Lower lobe of right lung (tissue), 2 donors: ENCODE results near the gene ABCC3. TPM values are rescaled to one million over a fixed set of nuclear protein-coding genes. Genes with fewer than 3 reads are reported as not detected.

ENCODE experiments used
- ATAC-seq, 2 donors: fragments of 200-7000 bp; cut with Tn5 transposase; one replicate each; pipeline ENCODE4 v1.9.1; 2020 to 2022; ENCODE audit warnings: mild to moderate bottlenecking in 2 of 2, moderate library complexity in 2 of 2
- DNase-seq: peaks from one replicate; pipeline ENCODE4 v3.0.0-alpha.2; 2020
- H3K27ac ChIP-seq: fragments of 200-600 bp; one replicate; pipeline ENCODE4 v1.8.0; 2022
- H3K27me3 ChIP-seq: fragments of 200-600 bp; one replicate; pipeline ENCODE4 v1.8.0; 2022; ENCODE audit warnings: low read depth
- H3K36me3 ChIP-seq: fragments of 200-600 bp; one replicate; pipeline ENCODE4 v1.8.0; 2022; ENCODE audit warnings: mild to moderate bottlenecking
- H3K4me1 ChIP-seq: fragments of 200-600 bp; one replicate; pipeline ENCODE4 v1.8.0; 2022
- H3K4me3 ChIP-seq: fragments of 200-600 bp; one replicate; pipeline ENCODE4 v1.8.0; 2022; ENCODE audit warnings: mild to moderate bottlenecking
- H3K9me3 ChIP-seq: fragments of 200-600 bp; one replicate; pipeline ENCODE4 v1.8.0; 2022
- intact Hi-C: fragments of 100-400 bp; cut with DNase I; formaldehyde crosslinking; loops from one replicate; pipeline ENCODE4 v1.11.0; 2022
- total RNA-seq: library from RNA; stranded (reverse); fragmentation: NEBNext Ultra II Directional; extraction: Animal tissue kit (Norgen Biotek cat#: 25700); gene quantifications from one replicate; pipeline ENCODE4 v1.2.1, GENCODE V29; 2021
- TF ChIP-seq, protein P1 (sequence below): fragments of 200-600 bp; IDR thresholded peaks from one replicate; pipeline ENCODE4 v1.8.0; 2022; ENCODE audit warnings: antibody characterized with exemption, mild to moderate bottlenecking
- donor health status: DM: no; HTN: yes; CAD: no; lungs with severe emphysema.

The ABCC3 gene
- total RNA-seq, 1 donor from 2014 or later: 41.7 TPM

DNA sequence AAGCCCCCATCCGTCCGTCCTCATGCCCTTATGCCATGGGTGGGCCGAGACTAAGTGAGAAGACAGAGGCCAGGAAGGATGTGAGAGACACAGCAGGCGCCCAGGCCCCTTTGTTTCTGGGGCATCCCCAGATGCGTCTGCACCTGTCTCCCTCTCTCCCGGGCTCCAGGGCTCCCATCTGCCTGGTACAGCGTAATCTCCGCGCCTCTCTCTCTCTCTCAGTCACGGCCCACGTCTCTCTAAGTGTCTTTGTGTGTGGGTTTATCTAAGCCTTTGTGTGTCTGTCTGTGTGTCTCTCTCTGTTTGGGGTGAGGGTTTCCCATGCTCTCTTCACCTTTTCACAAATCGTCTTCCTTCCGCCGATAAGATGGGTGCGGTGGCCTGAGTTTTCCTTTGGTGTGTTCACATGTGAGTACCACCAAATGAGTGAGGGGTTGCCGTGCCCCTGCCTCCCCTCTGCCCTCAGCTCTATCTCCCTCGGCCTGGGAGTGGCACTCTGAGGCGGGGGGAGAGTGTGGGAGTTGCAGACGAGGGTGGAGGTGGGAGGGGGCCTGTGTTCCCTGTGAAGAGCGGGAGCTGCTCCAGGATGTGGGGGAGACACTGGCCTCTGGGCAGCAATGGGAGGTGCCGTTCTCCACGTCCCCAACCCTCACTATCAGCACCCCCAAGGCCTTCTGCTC, 25.8 kb upstream of the ABCC3 start:
- intact Hi-C loops: no loop called here
- Histone ChIP-seq H3K27ac (no peak overlapping the region), H3K27me3 (peaks cover 10% of the 10 kb centered on the region), H3K4me3 (no peak overlapping the region), H3K36me3 (no peaks in the 10 kb centered on the region), H3K4me1 (peaks cover 17% of the 10 kb centered on the region), H3K9me3 (no peaks in the 10 kb centered on the region)
- ATAC-seq (no peak), DNase-seq (no peak)
- TF ChIP-seq, protein P1, sequence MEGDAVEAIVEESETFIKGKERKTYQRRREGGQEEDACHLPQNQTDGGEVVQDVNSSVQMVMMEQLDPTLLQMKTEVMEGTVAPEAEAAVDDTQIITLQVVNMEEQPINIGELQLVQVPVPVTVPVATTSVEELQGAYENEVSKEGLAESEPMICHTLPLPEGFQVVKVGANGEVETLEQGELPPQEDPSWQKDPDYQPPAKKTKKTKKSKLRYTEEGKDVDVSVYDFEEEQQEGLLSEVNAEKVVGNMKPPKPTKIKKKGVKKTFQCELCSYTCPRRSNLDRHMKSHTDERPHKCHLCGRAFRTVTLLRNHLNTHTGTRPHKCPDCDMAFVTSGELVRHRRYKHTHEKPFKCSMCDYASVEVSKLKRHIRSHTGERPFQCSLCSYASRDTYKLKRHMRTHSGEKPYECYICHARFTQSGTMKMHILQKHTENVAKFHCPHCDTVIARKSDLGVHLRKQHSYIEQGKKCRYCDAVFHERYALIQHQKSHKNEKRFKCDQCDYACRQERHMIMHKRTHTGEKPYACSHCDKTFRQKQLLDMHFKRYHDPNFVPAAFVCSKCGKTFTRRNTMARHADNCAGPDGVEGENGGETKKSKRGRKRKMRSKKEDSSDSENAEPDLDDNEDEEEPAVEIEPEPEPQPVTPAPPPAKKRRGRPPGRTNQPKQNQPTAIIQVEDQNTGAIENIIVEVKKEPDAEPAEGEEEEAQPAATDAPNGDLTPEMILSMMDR: no peak

DNA sequence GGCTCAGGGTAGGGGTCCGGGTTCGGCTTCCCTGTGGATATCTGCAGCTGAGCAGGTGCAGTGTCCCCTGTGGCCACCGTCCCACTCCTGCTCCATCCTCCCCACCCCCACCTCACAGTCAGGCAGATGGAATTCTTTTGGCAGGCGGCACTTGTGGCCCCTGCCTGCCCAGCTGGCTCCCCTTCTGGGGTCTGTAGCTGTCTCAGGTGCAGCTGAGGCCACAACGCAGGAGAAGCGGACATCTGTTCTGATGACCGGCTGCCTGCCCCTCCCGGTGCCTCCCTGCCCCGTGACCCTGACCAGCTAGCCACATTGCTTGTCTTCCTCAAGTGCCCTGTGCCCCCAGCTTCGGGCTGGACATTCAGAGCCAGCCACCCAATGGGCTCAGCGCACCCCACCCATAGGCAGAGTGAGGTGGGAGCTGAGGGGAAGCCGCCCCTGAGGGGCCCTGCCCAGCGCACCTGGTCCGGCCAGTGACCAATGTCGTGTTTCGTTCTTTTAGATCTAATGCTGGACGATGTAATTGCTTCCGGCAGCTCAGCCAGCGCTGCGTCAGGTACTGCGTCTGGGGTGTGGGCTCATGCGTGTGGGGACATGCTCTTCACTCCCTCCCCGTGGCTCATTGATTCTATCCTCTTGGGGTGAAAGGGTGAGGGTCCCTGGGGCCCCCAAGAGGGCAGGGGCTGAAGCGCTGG, 25.2 kb upstream of the ABCC3 start:
- Histone ChIP-seq H3K9me3 (no peaks in the 10 kb centered on the region), H3K27me3 (peaks cover 3% of the 10 kb centered on the region), H3K4me1 (peaks cover 12% of the 10 kb centered on the region), H3K4me3 (no peak overlapping the region), H3K27ac (no peak overlapping the region), H3K36me3 (no peaks in the 10 kb centered on the region)
- intact Hi-C loops: no loop called here
- TF ChIP-seq, protein P1: no peak
- no peak for DNase-seq
- ATAC-seq: no peak

DNA sequence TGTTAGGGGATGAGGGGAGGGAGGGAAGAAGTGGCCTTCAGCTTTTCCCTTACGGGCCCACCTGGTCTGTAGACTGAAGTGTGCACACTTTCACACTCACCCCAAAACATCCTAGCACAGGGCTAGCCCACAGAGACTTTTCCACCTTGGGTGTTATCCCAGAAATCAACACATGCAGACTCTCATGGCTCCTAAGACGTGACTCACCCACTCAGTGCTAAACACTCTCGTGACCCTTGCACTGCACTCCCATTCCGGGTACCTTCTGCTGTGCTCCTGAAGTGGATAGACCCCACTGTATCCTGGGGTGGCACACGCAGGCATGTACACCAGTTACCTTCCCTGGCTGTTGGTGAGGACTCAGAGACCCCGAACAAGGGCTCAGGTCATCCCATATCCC, 23.0 kb upstream of the ABCC3 start:
- intact Hi-C loops: no loop called here
- TF ChIP-seq, protein P1: no peak
- H3K4me1 ChIP-seq: no peaks in the 10 kb centered on the region
- ATAC-seq (no peak), DNase-seq (no peak)
- no peaks in the 10 kb centered on the region for H3K9me3 ChIP-seq
- no peak overlapping the region for H3K27ac ChIP-seq
- no peak overlapping the region for H3K4me3 ChIP-seq
- no peaks in the 10 kb centered on the region for H3K27me3 ChIP-seq
- H3K36me3 ChIP-seq: no peaks in the 10 kb centered on the region

DNA sequence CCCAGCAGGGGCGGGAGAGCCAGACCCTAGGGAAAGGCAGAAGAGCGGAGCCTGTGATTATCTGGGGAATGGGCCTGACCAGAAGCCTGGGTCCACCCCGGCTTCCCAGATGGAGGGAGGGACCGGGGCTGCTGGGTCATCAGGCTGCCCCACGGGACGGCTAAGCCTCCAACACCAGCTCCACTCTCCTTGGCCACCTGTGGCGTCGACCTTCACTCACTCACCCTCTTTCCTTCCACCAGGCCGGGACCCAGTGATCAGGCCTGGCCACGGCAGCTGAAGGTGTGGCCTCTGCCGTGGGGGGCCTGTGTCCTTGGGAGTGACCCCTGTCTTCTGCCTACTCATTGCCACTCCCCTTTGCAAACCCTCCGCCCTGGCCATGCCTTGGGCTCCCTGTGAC, 22.4 kb upstream of the ABCC3 start:
- H3K36me3 ChIP-seq: no peaks in the 10 kb centered on the region
- intact Hi-C loops: no loop called here
- H3K9me3 ChIP-seq: no peaks in the 10 kb centered on the region
- ATAC-seq (no peak), DNase-seq (no peak)
- TF ChIP-seq, protein P1: no peak
- no peaks in the 10 kb centered on the region for H3K4me1 ChIP-seq
- H3K27ac ChIP-seq: no peak overlapping the region
- H3K4me3 ChIP-seq: no peak overlapping the region
- H3K27me3 ChIP-seq: no peaks in the 10 kb centered on the region

DNA sequence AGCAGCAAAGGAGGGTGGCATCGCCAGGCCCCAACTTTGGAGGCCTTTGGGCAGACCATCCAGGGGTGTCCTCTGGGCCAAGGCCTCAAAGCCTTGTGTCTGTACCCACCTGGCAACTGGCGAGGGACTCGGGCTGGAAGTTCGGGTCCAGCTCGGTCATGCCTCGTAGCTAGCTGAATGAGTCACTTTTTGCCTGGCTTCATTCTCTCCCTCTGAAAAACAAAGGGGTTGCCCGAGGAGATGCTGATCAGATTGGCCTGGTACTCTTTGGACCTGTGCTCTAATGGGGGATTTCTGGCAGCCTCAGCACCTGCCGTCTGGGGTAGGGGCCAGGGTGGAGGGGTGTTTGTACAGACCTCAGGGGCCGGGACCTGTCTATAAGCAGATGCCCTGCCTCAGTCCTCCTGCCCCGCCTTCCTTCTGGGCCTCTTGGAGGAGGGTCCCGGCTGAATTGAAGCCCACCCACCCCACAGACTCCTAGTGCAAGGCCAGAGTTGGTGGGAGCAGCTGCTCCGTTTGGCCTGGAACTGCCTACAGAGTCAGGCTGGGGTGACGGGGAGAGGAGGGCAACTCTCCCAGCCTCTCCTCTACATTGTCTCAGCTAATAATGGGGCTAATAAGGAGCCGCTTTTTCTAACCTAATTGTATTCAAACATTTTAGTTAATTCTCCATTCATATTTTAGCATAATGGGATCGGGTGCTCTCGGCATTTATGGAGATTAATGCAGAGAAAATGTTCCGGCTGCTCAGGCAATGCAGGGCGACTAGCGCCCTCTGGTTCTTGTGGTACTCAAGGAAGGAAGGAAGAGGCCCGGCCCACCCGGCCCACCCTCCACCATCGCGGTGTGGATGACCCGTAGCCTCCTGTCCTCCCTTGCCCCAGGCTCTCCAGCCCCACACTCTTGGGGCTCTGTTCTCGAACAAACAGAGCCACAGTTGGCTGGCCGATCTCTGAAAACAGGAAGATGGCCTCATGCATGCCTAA, 21.4 kb upstream of the ABCC3 start:
- no peaks in the 10 kb centered on the region for H3K27me3 ChIP-seq
- H3K4me3 ChIP-seq: no peak overlapping the region
- intact Hi-C loops: no loop called here
- DNase-seq: no peak
- no peak for ATAC-seq
- H3K9me3 ChIP-seq: no peaks in the 10 kb centered on the region
- H3K36me3 ChIP-seq: no peaks in the 10 kb centered on the region
- H3K27ac ChIP-seq: no peak overlapping the region
- TF ChIP-seq, protein P1: no peak
- H3K4me1 ChIP-seq: no peaks in the 10 kb centered on the region
